ENCODE results near the gene HSDL2.
A peak's percentile ranks its signal among the peaks of the same experiment; 100 is the strongest.

HSDL2 gene

DNA sequence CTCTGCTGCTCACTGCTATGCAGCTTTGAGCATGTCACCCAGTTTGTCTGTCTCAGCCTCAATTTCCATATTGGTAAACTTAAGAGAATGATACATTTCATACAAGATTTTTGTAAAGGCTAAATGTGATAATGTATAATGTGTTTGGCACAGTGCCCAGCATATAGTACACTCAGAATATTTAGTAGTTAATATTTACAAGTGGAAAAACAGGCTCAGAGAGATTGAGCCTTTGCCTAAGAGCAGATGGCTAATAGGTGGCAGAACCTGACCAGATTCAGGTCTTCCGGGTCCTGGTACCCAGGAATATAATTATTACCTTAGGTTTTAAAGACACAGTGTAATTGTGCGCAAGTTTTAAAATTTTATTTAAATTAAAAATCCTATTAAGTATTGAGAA lies 59.9 kb downstream of the HSDL2 start:
- H3K27ac ChIP-seq (ENCODE audit: insufficient read depth, low read length, poor library complexity, severe bottlenecking), result no peak overlapping the region
- DNase-seq, result no peak
- H3K27me3 ChIP-seq (replicated peaks; ENCODE audit: control insufficient read depth, insufficient read depth, low read length, poor library complexity, severe bottlenecking), result no peaks in the 10 kb centered on the region
- H3K9me3 ChIP-seq (ENCODE audit: control insufficient read depth, low read length), result no peaks in the 10 kb centered on the region
- H3K4me1 ChIP-seq (ENCODE audit: control insufficient read depth, insufficient read depth, low read length, poor library complexity, severe bottlenecking), result no peaks in the 10 kb centered on the region
- no peak overlapping the region for H3K4me3 ChIP-seq (ENCODE audit: insufficient read depth, low read depth, low read length, poor library complexity, severe bottlenecking)
- no peaks in the 10 kb centered on the region for H3K36me3 ChIP-seq (ENCODE audit: control insufficient read depth, insufficient read depth, low read length)

DNA sequence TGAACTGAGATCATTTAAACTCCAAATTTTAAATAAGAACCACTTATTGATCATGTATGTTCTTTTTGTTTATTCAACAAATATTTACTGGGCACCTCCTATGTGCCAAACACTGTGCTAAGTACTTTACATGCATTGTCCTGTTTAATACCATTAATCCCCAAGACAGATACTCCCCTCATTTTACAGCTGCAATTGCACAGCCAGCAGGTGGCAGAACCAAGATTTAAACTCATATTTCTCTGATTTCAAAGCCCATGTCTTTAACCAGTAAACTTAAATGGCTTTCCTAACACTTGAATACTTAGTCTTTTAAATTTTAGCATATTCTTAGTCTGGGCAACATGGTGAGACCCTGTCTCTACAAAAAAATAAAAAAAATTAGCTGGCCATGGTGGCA lies 63.3 kb downstream of the HSDL2 start:
- no peak overlapping the region for H3K27ac ChIP-seq (ENCODE audit: insufficient read depth, low read length, poor library complexity, severe bottlenecking)
- H3K36me3 ChIP-seq (ENCODE audit: control insufficient read depth, insufficient read depth, low read length), result no peaks in the 10 kb centered on the region
- no peak overlapping the region for H3K4me3 ChIP-seq (ENCODE audit: insufficient read depth, low read depth, low read length, poor library complexity, severe bottlenecking)
- peak in 1 of 3 donors; percentile 1 for DNase-seq
- no peaks in the 10 kb centered on the region for H3K9me3 ChIP-seq (ENCODE audit: control insufficient read depth, low read length)
- no peaks in the 10 kb centered on the region for H3K4me1 ChIP-seq (ENCODE audit: control insufficient read depth, insufficient read depth, low read length, poor library complexity, severe bottlenecking)
- no peaks in the 10 kb centered on the region for H3K27me3 ChIP-seq (replicated peaks; ENCODE audit: control insufficient read depth, insufficient read depth, low read length, poor library complexity, severe bottlenecking)

DNA sequence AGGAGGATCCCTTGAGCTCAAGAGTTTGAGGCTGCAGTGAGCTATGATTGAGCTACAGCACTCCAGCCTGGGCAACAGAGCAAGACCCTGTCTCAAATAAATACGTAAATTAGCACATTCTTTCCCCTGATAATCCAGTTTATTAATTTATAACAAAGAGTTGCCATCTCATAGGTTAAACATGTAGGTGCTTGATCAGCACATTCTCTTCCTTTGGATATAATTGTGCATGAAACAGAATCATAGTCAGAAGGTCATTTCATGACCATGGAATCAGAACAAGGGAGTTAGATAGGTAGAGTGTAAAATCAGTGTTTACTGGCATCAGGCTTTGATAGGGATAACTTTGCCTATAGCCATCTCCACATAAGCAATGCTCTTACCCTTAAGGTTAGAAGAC lies 63.7 kb downstream of the HSDL2 start:
- Histone ChIP-seq H3K4me3 (ENCODE audit: insufficient read depth, low read depth, low read length, poor library complexity, severe bottlenecking) (no peak overlapping the region), H3K9me3 (ENCODE audit: control insufficient read depth, low read length) (no peaks in the 10 kb centered on the region), H3K4me1 (ENCODE audit: control insufficient read depth, insufficient read depth, low read length, poor library complexity, severe bottlenecking) (no peaks in the 10 kb centered on the region), H3K27ac (ENCODE audit: insufficient read depth, low read length, poor library complexity, severe bottlenecking) (no peak overlapping the region), H3K27me3 (replicated peaks; ENCODE audit: control insufficient read depth, insufficient read depth, low read length, poor library complexity, severe bottlenecking) (no peaks in the 10 kb centered on the region), H3K36me3 (ENCODE audit: control insufficient read depth, insufficient read depth, low read length) (no peaks in the 10 kb centered on the region)
- DNase-seq, result no peak

DNA sequence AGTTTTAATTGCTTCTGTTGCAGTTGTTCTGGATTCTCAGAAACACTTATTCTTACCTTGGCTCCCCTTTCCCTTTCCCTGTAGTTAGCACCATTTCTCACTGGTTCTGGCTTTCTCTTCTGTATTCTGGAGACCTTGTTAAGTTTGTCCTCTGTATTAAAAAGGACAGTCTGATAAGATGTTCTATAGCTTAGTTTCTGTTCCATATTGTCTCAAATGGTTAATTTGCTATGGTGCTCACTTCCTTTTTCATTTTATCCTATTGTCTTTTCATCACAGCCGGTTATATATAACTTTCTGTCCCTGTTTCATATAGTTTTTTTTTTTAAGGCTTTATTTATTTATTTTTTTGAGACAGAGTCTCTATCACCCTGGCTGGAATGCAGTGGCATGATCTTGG lies 65.3 kb downstream of the HSDL2 start:
- no peaks in the 10 kb centered on the region for H3K27me3 ChIP-seq (replicated peaks; ENCODE audit: control insufficient read depth, insufficient read depth, low read length, poor library complexity, severe bottlenecking)
- H3K9me3 ChIP-seq (ENCODE audit: control insufficient read depth, low read length), result no peaks in the 10 kb centered on the region
- H3K27ac ChIP-seq (ENCODE audit: insufficient read depth, low read length, poor library complexity, severe bottlenecking), result no peak overlapping the region
- no peak for DNase-seq
- no peaks in the 10 kb centered on the region for H3K36me3 ChIP-seq (ENCODE audit: control insufficient read depth, insufficient read depth, low read length)
- H3K4me3 ChIP-seq (ENCODE audit: insufficient read depth, low read depth, low read length, poor library complexity, severe bottlenecking), result no peak overlapping the region
- no peaks in the 10 kb centered on the region for H3K4me1 ChIP-seq (ENCODE audit: control insufficient read depth, insufficient read depth, low read length, poor library complexity, severe bottlenecking)

DNA sequence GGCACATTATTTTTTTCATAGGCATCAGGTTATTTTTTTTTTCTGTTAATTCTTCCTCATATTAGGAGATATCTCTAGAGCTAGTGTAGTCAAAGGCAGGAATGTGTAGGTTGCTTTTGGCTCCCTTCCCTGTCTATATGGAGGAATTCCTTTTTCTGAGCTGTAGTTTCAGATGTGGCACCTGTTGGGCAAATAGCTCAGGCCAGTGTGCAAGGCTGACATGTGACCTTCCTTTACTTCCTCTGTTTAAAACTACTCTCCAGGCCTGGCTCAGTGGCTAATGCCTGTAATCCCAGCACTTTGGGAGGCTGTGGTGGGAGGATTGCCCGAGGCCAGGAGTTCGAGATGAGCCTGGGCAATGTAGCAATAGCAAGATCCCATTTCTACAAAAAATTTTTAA lies 66.2 kb downstream of the HSDL2 start:
- Histone ChIP-seq H3K4me3 (ENCODE audit: insufficient read depth, low read depth, low read length, poor library complexity, severe bottlenecking) (no peak overlapping the region), H3K36me3 (ENCODE audit: control insufficient read depth, insufficient read depth, low read length) (no peaks in the 10 kb centered on the region), H3K27me3 (replicated peaks; ENCODE audit: control insufficient read depth, insufficient read depth, low read length, poor library complexity, severe bottlenecking) (no peaks in the 10 kb centered on the region), H3K27ac (ENCODE audit: insufficient read depth, low read length, poor library complexity, severe bottlenecking) (no peak overlapping the region), H3K4me1 (ENCODE audit: control insufficient read depth, insufficient read depth, low read length, poor library complexity, severe bottlenecking) (no peaks in the 10 kb centered on the region), H3K9me3 (ENCODE audit: control insufficient read depth, low read length) (no peaks in the 10 kb centered on the region)
- no peak for DNase-seq

DNA sequence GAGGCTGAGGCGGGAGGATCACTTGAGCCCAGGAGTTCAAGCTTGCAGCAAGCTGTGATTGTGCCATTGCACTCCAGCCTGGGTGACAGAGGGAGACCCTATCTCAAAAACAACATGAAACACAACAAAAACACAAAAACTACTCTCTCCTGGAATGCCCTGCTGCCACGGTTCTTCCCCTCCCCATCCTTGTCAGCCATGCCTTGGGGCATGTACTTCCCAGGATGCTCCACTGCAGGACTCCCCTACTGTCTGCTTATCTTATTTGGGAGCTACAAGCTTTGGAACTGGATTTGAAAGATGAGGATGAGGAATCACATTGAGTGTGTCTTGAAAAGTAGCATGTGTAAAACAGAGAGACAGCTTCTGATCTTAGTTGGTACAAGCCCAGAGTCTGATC lies 66.6 kb downstream of the HSDL2 start:
- DNase-seq, result no peak
- no peaks in the 10 kb centered on the region for H3K36me3 ChIP-seq (ENCODE audit: control insufficient read depth, insufficient read depth, low read length)
- H3K9me3 ChIP-seq (ENCODE audit: control insufficient read depth, low read length), result no peaks in the 10 kb centered on the region
- no peaks in the 10 kb centered on the region for H3K4me1 ChIP-seq (ENCODE audit: control insufficient read depth, insufficient read depth, low read length, poor library complexity, severe bottlenecking)
- H3K27ac ChIP-seq (ENCODE audit: insufficient read depth, low read length, poor library complexity, severe bottlenecking), result no peak overlapping the region
- no peaks in the 10 kb centered on the region for H3K27me3 ChIP-seq (replicated peaks; ENCODE audit: control insufficient read depth, insufficient read depth, low read length, poor library complexity, severe bottlenecking)
- H3K4me3 ChIP-seq (ENCODE audit: insufficient read depth, low read depth, low read length, poor library complexity, severe bottlenecking), result no peak overlapping the region

DNA sequence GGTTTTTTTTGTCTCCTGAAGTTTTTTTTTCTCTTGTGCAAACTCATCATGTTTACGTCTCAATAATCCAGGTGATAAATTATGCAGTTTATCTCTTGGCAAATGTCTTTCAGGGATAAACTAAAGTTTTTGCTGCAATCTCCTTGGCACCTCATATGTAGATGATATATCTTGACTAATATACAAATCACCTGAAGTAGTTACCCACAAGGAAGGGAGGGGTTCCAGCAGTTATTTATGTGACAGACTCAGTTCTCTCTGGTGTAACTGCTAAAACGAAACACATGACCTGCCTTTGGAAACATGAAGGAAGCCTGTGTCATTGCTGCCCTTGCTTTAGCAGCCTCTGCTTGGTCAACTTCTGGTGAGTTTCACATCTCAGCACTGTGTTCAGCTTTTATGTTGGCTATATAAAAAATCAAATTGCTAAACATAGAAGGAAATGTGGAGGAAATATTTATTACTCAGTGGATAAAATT lies 67.4 kb downstream of the HSDL2 start:
- Histone ChIP-seq H3K36me3 (ENCODE audit: control insufficient read depth, insufficient read depth, low read length) (no peaks in the 10 kb centered on the region), H3K4me3 (ENCODE audit: insufficient read depth, low read depth, low read length, poor library complexity, severe bottlenecking) (no peak overlapping the region), H3K27me3 (replicated peaks; ENCODE audit: control insufficient read depth, insufficient read depth, low read length, poor library complexity, severe bottlenecking) (no peaks in the 10 kb centered on the region), H3K9me3 (ENCODE audit: control insufficient read depth, low read length) (no peaks in the 10 kb centered on the region), H3K27ac (ENCODE audit: insufficient read depth, low read length, poor library complexity, severe bottlenecking) (no peak overlapping the region), H3K4me1 (ENCODE audit: control insufficient read depth, insufficient read depth, low read length, poor library complexity, severe bottlenecking) (no peaks in the 10 kb centered on the region)
- DNase-seq, result no peak

DNA sequence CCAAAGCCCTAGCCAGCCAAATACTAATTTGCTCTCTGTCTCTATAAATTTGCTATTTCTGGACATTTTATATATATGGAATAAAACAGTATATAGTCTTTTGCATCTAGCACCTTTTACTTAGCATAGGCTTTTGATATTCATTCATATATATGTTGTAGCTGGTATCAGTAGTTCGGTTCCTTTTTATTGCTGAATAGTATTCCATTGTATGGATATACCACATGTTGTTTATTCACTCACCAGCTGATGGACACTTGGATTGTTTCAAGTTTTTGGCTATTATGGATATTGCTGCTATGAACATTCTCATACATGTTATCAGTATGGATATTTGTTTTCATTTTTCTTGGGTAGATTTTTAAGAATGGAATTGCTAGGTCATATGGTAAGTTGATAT lies 82.9 kb downstream of the HSDL2 start:
- DNase-seq, result no peak
- Histone ChIP-seq H3K9me3 (ENCODE audit: control insufficient read depth, low read length) (no peaks in the 10 kb centered on the region), H3K27ac (ENCODE audit: insufficient read depth, low read length, poor library complexity, severe bottlenecking) (no peak overlapping the region), H3K4me3 (ENCODE audit: insufficient read depth, low read depth, low read length, poor library complexity, severe bottlenecking) (no peak overlapping the region), H3K4me1 (ENCODE audit: control insufficient read depth, insufficient read depth, low read length, poor library complexity, severe bottlenecking) (no peaks in the 10 kb centered on the region), H3K36me3 (ENCODE audit: control insufficient read depth, insufficient read depth, low read length) (peaks cover 7% of the 10 kb centered on the region), H3K27me3 (replicated peaks; ENCODE audit: control insufficient read depth, insufficient read depth, low read length, poor library complexity, severe bottlenecking) (no peaks in the 10 kb centered on the region)

DNA sequence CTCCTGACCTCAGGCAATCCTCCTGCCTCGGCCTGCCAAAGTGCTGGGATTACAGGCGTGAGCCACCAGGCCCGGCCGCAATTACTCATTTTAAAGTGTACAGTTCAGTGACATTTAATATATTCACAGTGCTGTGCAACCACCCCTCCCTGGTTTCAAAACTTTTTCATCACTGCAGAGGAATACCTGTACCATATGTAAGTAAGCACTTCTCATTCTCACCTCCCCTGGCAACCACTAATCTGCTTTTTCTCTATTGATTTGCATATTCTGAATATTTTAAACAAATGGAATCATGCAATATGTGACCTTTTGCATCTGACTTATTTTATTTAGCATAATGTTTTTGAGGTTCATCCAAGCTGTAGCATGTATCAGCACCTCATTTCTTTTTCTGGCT lies 85.4 kb downstream of the HSDL2 start:
- no peaks in the 10 kb centered on the region for H3K9me3 ChIP-seq (ENCODE audit: control insufficient read depth, low read length)
- H3K4me3 ChIP-seq (ENCODE audit: insufficient read depth, low read depth, low read length, poor library complexity, severe bottlenecking), result no peak overlapping the region
- H3K36me3 ChIP-seq (ENCODE audit: control insufficient read depth, insufficient read depth, low read length), result no peaks in the 10 kb centered on the region
- H3K27me3 ChIP-seq (replicated peaks; ENCODE audit: control insufficient read depth, insufficient read depth, low read length, poor library complexity, severe bottlenecking), result no peaks in the 10 kb centered on the region
- H3K27ac ChIP-seq (ENCODE audit: insufficient read depth, low read length, poor library complexity, severe bottlenecking), result no peak overlapping the region
- no peaks in the 10 kb centered on the region for H3K4me1 ChIP-seq (ENCODE audit: control insufficient read depth, insufficient read depth, low read length, poor library complexity, severe bottlenecking)
- DNase-seq, result no peak

DNA sequence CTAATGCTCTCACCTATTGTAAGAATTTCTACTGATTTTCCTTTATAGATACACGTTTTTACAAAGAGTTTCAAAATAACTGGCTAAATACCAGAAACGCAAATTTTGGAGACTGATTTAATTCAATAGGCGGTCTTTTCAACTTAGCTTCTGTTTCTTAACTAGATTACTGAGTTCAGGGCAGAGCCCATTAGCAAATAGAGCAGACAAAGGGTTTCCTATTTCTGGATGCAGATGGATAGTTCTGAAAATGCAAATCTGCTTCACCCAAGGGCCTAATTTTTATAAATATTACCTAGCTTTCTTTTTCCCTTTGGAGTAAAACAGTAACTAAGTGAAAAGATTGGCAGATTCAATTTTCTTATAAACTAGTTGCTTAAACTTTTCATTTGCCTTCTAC lies 93.1 kb downstream of the HSDL2 start:
- H3K27me3 ChIP-seq (replicated peaks; ENCODE audit: control insufficient read depth, insufficient read depth, low read length, poor library complexity, severe bottlenecking), result no peaks in the 10 kb centered on the region
- no peaks in the 10 kb centered on the region for H3K36me3 ChIP-seq (ENCODE audit: control insufficient read depth, insufficient read depth, low read length)
- no peak overlapping the region for H3K4me3 ChIP-seq (ENCODE audit: insufficient read depth, low read depth, low read length, poor library complexity, severe bottlenecking)
- no peaks in the 10 kb centered on the region for H3K9me3 ChIP-seq (ENCODE audit: control insufficient read depth, low read length)
- no peak for DNase-seq
- H3K4me1 ChIP-seq (ENCODE audit: control insufficient read depth, insufficient read depth, low read length, poor library complexity, severe bottlenecking), result no peaks in the 10 kb centered on the region
- H3K27ac ChIP-seq (ENCODE audit: insufficient read depth, low read length, poor library complexity, severe bottlenecking), result no peak overlapping the region

DNA sequence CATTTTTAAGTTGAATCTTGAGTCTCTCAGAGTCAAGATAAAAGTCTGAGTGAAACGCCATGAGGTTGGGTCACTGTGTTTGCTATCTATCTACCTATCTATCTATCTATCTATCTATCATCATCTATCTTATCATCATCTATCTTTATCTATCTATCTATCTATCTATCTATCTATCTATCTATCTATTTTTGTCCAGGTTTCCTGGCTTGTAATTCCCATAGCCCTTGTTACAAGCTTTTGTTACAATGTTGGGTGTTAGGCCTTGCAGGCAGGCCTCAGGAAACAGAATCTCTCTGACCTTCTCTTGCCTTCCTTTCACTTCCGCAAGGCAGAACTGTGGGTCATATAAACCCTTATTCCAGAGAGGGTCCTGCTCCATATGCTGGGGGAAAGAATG lies 94.1 kb downstream of the HSDL2 start:
- no peaks in the 10 kb centered on the region for H3K4me1 ChIP-seq (ENCODE audit: control insufficient read depth, insufficient read depth, low read length, poor library complexity, severe bottlenecking)
- no peaks in the 10 kb centered on the region for H3K9me3 ChIP-seq (ENCODE audit: control insufficient read depth, low read length)
- no peak for DNase-seq
- H3K27me3 ChIP-seq (replicated peaks; ENCODE audit: control insufficient read depth, insufficient read depth, low read length, poor library complexity, severe bottlenecking), result no peaks in the 10 kb centered on the region
- no peak overlapping the region for H3K27ac ChIP-seq (ENCODE audit: insufficient read depth, low read length, poor library complexity, severe bottlenecking)
- no peaks in the 10 kb centered on the region for H3K36me3 ChIP-seq (ENCODE audit: control insufficient read depth, insufficient read depth, low read length)
- no peak overlapping the region for H3K4me3 ChIP-seq (ENCODE audit: insufficient read depth, low read depth, low read length, poor library complexity, severe bottlenecking)
